Raji (cell line): ENCODE measurements around the gene GPR119.

ENCODE experiments used
- POLR2A ChIP-seq: IDR thresholded peaks from 2 replicates; pipeline ENCODE4 v1.6.1; 2011; ENCODE audit warnings: low read depth, low read length, control low read depth; ENCODE audit not compliant: insufficient read depth

GPR119 gene

DNA sequence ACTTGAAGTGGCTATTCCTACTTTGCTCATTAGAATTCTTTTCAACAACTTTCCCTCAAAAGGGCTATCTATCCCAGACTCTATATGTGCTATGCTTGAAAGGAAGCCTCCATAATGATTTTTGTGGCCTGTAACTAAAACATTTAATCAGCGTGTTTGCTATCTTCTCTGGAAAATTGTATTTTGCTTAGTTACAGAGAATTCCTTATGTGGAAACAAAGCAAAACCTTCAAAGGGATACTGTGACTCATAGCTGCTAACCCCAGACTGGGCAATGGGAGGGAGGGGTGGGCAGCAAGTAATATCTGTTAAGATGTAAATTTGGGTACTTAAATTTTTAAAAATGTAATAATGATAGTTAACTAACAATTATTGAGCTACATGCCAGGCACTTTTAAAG lies 42.1 kb downstream of the GPR119 start:
- no peak for TF ChIP-seq POLR2A

DNA sequence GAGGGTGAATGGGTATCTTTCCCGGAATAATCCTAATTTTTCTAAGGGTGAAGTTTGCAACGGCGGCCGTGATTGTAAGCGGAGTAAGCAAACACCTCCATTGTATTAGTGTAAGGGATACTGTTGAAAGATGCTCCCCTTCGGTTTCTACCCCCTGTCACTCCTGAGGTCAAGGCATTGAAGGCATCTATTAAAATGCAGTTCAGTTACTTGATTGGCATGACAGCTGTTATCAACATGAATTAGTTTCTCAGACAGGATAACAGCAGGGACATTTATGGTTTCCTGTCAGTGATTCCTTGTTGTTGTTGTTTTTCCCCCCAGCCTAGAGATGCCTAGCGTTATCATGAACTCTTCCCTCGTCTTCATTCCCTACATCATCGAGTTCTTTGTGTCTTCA lies 45.2 kb downstream of the GPR119 start:
- TF ChIP-seq POLR2A: no peak

DNA sequence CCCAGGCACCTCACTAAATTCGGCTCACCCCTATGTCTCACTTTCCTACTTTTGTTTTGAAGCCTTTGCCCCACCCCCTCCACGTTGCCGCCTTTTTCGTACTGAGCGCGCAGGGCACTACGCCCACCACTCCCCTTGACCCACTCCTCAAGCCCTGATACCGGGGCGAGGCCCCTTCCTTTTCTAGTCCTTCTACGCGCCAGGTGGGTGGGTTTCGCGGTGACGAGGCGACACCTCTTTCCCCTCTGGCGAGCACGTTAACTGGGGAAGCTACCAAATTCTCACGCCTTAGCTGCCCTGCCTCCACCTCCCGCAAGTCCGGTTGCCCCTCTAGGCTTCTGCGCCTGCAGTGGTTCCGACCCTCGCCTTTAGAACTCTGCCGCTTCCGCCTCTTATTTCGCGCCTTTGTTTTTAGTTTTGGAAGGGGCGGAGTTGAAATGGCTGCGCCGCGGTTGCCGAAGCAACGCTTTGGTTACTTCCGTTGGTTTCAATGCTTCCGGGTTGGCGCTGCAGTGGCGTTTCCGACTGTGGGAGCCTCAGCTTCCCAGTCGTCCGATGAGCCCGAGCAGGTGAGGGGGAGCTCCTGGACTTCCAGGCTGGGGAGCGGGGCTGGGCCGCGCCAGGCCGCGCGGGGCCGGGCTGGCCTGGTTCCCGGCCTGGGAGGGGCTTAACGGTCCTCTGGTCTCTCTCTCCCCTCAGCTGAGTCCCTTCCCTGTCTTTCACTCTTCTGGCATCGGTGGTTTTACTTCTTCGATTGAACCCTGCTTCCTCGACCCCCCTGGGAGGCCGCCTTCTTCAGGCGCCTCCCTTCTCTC lies 45.9 kb downstream of the GPR119 start, which contains the start of gene SLC25A14:
SLC25A14 (plus strand) TSS at position 512 of the 815 bp plus-strand sequence. CDS start 360 bp downstream, outside the sequence.
- TF ChIP-seq POLR2A: peak; percentile 57

DNA sequence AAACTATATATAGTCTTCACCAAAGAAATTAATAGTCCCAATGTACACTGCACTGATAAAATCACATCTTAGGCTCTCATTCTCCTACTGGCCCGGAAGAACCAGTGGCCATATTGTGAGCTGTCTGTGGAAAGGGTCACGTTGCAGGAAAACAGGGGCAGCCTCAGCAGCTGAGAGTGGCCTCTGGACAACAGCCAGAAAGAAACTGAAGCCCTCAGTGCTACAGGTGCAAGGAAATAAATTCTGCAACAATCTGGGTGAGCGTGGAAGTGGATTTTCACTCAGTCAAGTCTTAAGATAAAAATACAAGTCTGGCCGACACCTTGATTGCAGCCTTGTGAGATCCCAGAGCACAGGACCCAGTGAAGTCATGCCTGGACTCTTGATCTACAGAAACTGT lies 48.9 kb downstream of the GPR119 start:
- TF ChIP-seq POLR2A: no peak
